Neuronal stem cell (in vitro differentiated cells): Measurements from ENCODE around the gene TPRN.

Experiments
- DNase-seq: peaks from one replicate; pipeline ENCODE4 v3.0.0-alpha.2; 2013; ENCODE audit warnings: low spot score
- H2AFZ ChIP-seq: one replicate; pipeline ENCODE4 v1.6.1; 2013; ENCODE audit warnings: mild to moderate bottlenecking, low read length, inconsistent platforms
- H2AK5ac ChIP-seq: 2 replicates; pipeline ENCODE4 v1.6.1; 2013; ENCODE audit warnings: low read depth, mild to moderate bottlenecking, inconsistent platforms, low read length, moderate library complexity, mixed read lengths
- H2BK120ac ChIP-seq: 2 replicates; pipeline ENCODE4 v1.6.1; 2013; ENCODE audit warnings: low read depth, mild to moderate bottlenecking, inconsistent platforms, low read length, moderate library complexity, mixed read lengths
- H2BK12ac ChIP-seq: one replicate; pipeline ENCODE4 v1.6.1; 2013; ENCODE audit warnings: low read length, inconsistent platforms
- H2BK15ac ChIP-seq: 2 replicates; pipeline ENCODE4 v1.6.1; 2013; ENCODE audit warnings: mild to moderate bottlenecking, low read length, inconsistent platforms, mixed read lengths
- H2BK5ac ChIP-seq: one replicate; pipeline ENCODE4 v1.6.1; 2013; ENCODE audit warnings: inconsistent platforms, mild to moderate bottlenecking, low read length, moderate library complexity
- H3K14ac ChIP-seq: one replicate; pipeline ENCODE4 v1.6.1; 2013; ENCODE audit warnings: low read length, inconsistent platforms
- H3K18ac ChIP-seq: 2 replicates; pipeline ENCODE4 v1.6.1; 2013; ENCODE audit warnings: low read length, inconsistent platforms
- H3K23ac ChIP-seq: 2 replicates; pipeline ENCODE4 v1.6.1; 2013; ENCODE audit warnings: low read depth, mild to moderate bottlenecking, mixed read lengths, low read length, inconsistent platforms; ENCODE audit not compliant: poor library complexity
- H3K27ac ChIP-seq: replicated peaks from 3 replicates; pipeline ENCODE4 v1.5.1; 2013; ENCODE audit warnings: low read length, inconsistent platforms
- H3K27me3 ChIP-seq, 3 experiments: 2 replicates each; pipeline ENCODE4 v1.6.1; 2013; ENCODE audit warnings: low read length in 3 of 3, mild to moderate bottlenecking in 2 of 3, inconsistent platforms in 1 of 3, low read depth in 1 of 3, mixed read lengths in 1 of 3, moderate library complexity in 1 of 3; ENCODE audit not compliant: control insufficient read depth in 3 of 3, insufficient read depth in 3 of 3
- H3K36me3 ChIP-seq, 2 donors: replicated peaks in 1 of 2; 2 replicates each; pipeline ENCODE4 v1.6.1; 2013; ENCODE audit warnings: low read length in 2 of 2; ENCODE audit not compliant: control insufficient read depth in 2 of 2, insufficient read depth in 2 of 2
- H3K4ac ChIP-seq: 2 replicates; pipeline ENCODE4 v1.6.1; 2013; ENCODE audit warnings: inconsistent platforms, mild to moderate bottlenecking, low read length, moderate library complexity
- H3K4me1 ChIP-seq, 2 donors: 1 replicate in 1 of 2; 2 replicates in 1 of 2; pipeline ENCODE4 v1.6.1; 2013; ENCODE audit warnings: low read length in 2 of 2, low read depth in 1 of 2; ENCODE audit not compliant: control insufficient read depth in 2 of 2, insufficient read depth in 1 of 2
- H3K4me2 ChIP-seq: one replicate; pipeline ENCODE4 v1.6.1; 2013; ENCODE audit warnings: mild to moderate bottlenecking, low read length, inconsistent platforms; ENCODE audit not compliant: insufficient read depth, poor library complexity, severe bottlenecking
- H3K4me3 ChIP-seq, 2 donors: 2 replicates each; pipeline ENCODE4 v1.5.1; 2013; ENCODE audit warnings: low read length in 2 of 2, mild to moderate bottlenecking in 2 of 2, inconsistent platforms in 1 of 2, moderate library complexity in 1 of 2
- H3K79me1 ChIP-seq: one replicate; pipeline ENCODE4 v1.6.1; 2013; ENCODE audit warnings: low read depth, mild to moderate bottlenecking, inconsistent platforms, low read length, moderate library complexity
- H3K9ac ChIP-seq: one replicate; pipeline ENCODE4 v1.6.1; 2013; ENCODE audit warnings: mild to moderate bottlenecking, low read depth, low read length, inconsistent platforms; ENCODE audit not compliant: poor library complexity
- H3K9me3 ChIP-seq, 2 donors: replicated peaks in 1 of 2; 2 replicates each; pipeline versions ENCODE3 to v1.6.1; 2013; ENCODE audit warnings: low read length in 2 of 2, mild to moderate bottlenecking in 2 of 2, inconsistent platforms in 1 of 2, low read depth in 1 of 2, mixed read lengths in 1 of 2, moderate library complexity in 1 of 2; ENCODE audit not compliant: control insufficient read depth in 2 of 2, insufficient read depth in 1 of 2
- H4K8ac ChIP-seq: one replicate; pipeline ENCODE4 v1.6.1; 2013; ENCODE audit warnings: low read depth, mild to moderate bottlenecking, inconsistent platforms, low read length, moderate library complexity
- H4K91ac ChIP-seq: one replicate; pipeline ENCODE4 v1.6.1; 2013; ENCODE audit warnings: low read length, low read depth, mild to moderate bottlenecking, inconsistent platforms; ENCODE audit not compliant: poor library complexity
- WGBS, 2 donors: extraction: QIAGEN DNeasy Blood & Tissue Kit; methylation state at CpG; one replicate each; pipeline ENCODE4 v1.1.7; 2013; ENCODE audit warnings: missing lambda C conversion rate in 2 of 2, mixed read lengths in 1 of 2; ENCODE audit not compliant: insufficient read length in 2 of 2, insufficient replicate concordance in 1 of 2; ENCODE audit errors: extremely low coverage in 2 of 2; 5-methylcytosine and 5-hydroxymethylcytosine counted together

TPRN gene

DNA sequence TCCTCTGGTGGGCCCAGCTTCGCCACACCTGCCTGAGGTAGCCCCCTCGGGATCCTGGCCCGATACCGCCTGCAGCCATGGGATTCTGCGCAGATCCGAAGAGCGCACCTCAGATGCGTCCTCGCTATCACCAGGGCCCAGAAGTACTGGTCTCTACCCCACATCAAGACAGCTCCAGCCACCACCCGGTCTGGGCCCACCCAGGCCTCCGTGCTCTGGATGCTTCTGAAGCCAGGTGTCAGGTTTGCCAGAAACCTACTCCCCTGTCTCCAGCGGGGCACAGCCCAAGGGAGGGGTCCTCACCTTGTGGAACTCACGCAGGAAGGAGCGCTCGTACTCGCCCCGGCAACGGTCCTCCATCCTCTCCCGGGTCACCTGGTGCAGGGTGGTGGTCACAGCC, 14.6 kb downstream of the TPRN start:
- H3K79me1 ChIP-seq = peaks cover 28% of the 10 kb centered on the region
- no peak overlapping the region for H3K4me2 ChIP-seq
- H3K4ac ChIP-seq = no peak overlapping the region
- no peak overlapping the region for H3K18ac ChIP-seq
- no peak overlapping the region for H2BK120ac ChIP-seq
- H2BK5ac ChIP-seq = no peak overlapping the region
- no peak overlapping the region for H2BK15ac ChIP-seq
- H4K91ac ChIP-seq = no peak overlapping the region
- no peak overlapping the region for H2AFZ ChIP-seq
- peaks cover 12 to 17% of the 10 kb centered on the region in 2 donors for H3K4me1 ChIP-seq
- no peak for DNase-seq
- peaks cover 0 to 2% (median 0%) of the 10 kb centered on the region in 3 experiments for H3K27me3 ChIP-seq
- H3K9me3 ChIP-seq = no peaks in the 10 kb centered on the region
- H3K9ac ChIP-seq = no peak overlapping the region
- H4K8ac ChIP-seq = no peak overlapping the region
- H3K14ac ChIP-seq = no peak overlapping the region
- H3K27ac ChIP-seq = no peak overlapping the region
- no peak overlapping the region for H2BK12ac ChIP-seq
- WGBS, 2 donors = no CpG with 5 or more reads among the region's 19 CpGs
- peak overlapping the region; percentile 65 for H3K23ac ChIP-seq
- no peak overlapping the region for H2AK5ac ChIP-seq
- no peak overlapping the region for H3K4me3 ChIP-seq
- H3K36me3 ChIP-seq = peaks cover 35 to 68% of the 10 kb centered on the region in 2 donors

DNA sequence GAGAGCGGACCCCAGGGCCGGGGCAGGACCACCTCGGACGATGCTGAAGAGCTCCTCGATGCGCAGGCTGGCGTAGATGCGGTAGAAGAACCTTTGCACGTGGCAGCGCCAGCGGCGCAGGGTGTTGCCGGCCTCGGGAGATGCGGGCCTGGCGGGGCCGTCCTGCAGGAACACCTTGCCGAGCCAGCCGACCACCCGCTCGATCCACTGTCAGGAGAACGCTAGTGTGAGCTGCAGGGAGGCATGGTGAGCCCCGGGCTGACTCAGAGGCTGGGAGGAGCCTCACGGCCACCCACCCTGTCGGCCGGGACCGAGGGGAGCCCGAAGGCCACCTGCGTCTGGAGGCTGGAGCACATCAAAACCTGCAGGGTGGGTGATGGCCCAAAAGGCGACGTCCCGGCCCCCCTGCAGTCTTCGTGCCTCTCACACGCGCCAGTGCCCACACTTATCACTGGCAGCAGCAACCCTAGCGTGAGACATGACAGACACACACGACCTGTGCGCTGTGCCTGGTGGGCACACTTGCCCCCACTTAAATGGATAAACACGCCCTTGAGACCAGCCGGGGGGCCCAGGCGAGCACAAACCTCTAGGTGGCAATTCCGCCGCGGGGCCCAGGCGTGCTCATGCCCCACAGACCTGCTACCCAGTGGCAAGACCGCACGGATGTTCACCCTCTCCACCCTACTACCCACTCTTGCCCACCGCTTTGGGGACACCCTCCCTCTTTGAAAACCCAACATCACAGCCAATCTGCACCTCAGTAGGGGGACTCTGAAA, 15.5 kb downstream of the TPRN start:
- Histone ChIP-seq H3K9ac (no peak overlapping the region), H3K4me3 (no peak overlapping the region), H3K23ac (peak overlapping the region; percentile 65), H4K8ac (no peak overlapping the region), H3K4ac (no peak overlapping the region), H3K4me1 (peaks cover 12 to 17% of the 10 kb centered on the region in 2 donors), H3K27ac (no peak overlapping the region), H2AK5ac (no peak overlapping the region), H2BK5ac (no peak overlapping the region), H4K91ac (no peak overlapping the region), H2BK120ac (no peak overlapping the region), H3K14ac (no peak overlapping the region), H3K9me3 (no peaks in the 10 kb centered on the region), H3K36me3 (peaks cover 36 to 68% of the 10 kb centered on the region in 2 donors), H2AFZ (no peak overlapping the region), H2BK15ac (no peak overlapping the region), H2BK12ac (no peak overlapping the region), H3K79me1 (peaks cover 31% of the 10 kb centered on the region), H3K18ac (no peak overlapping the region), H3K27me3 (peaks cover 0 to 2% (median 0%) of the 10 kb centered on the region in 3 experiments), H3K4me2 (no peak overlapping the region)
- WGBS, 2 donors = no CpG with 5 or more reads among the region's 48 CpGs
- no peak for DNase-seq

DNA sequence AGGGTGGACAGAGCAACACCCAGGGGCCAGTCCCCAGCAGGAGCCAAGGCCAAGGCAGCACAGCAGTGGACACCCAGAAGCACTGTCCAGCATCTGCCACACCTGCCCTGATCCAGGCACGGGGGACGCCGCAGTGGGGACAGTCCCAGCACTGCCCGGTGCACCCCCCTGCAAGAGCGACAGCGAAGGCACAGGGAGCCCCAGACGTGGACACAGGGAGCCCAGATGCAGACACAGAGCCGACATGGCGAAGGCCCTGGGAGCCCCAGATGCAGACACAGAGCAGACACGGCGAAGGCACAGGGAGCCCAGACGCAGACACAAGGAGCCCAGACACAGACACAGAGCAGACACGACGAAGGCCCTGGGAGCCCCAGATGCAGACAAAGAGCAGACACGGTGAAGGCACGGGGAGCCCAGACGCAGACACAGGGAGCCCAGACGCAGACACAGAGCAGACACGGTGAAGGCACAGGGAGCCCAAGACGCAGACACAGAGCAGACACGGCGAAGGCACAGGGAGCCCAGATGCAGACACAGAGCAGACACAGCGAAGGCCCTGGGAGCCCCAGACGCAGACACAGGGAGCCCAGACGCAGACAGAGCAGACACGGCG, 16.5 kb downstream of the TPRN start:
- Histone ChIP-seq H3K27me3 (peaks cover 0 to 2% (median 0%) of the 10 kb centered on the region in 3 experiments), H3K4me3 (no peak overlapping the region), H2AFZ (no peak overlapping the region), H3K18ac (no peak overlapping the region), H3K9ac (no peak overlapping the region), H3K27ac (no peak overlapping the region), H3K9me3 (no peaks in the 10 kb centered on the region), H2AK5ac (no peak overlapping the region), H4K8ac (no peak overlapping the region), H3K23ac (peak overlapping the region; percentile 43), H3K36me3 (peaks cover 34 to 74% of the 10 kb centered on the region in 2 donors), H2BK120ac (no peak overlapping the region), H3K4me2 (no peak overlapping the region), H3K79me1 (peaks cover 28% of the 10 kb centered on the region), H2BK12ac (no peak overlapping the region), H2BK15ac (no peak overlapping the region), H3K4me1 (peaks cover 8% of the 10 kb centered on the region in 2 donors), H3K14ac (no peak overlapping the region), H3K4ac (no peak overlapping the region), H2BK5ac (no peak overlapping the region), H4K91ac (no peak overlapping the region)
- no peak for DNase-seq
- no CpG with 5 or more reads among the region's 27 CpGs for WGBS, 2 donors

- Histone ChIP-seq H2BK120ac (no peak overlapping the region), H3K36me3 (peaks cover 34 to 79% of the 10 kb centered on the region in 2 donors), H3K18ac (no peak overlapping the region), H3K14ac (no peak overlapping the region), H3K4me2 (no peak overlapping the region), H3K23ac (no peak overlapping the region), H4K8ac (no peak overlapping the region), H4K91ac (no peak overlapping the region), H2AFZ (no peak overlapping the region), H3K79me1 (peaks cover 19% of the 10 kb centered on the region), H2BK5ac (no peak overlapping the region), H3K27ac (no peak overlapping the region), H2BK15ac (no peak overlapping the region), H3K27me3 (no peaks in the 10 kb centered on the region), H3K9ac (no peak overlapping the region), H2AK5ac (no peak overlapping the region), H3K9me3 (no peaks in the 10 kb centered on the region), H3K4me1 (peaks cover 6% of the 10 kb centered on the region in 2 donors), H3K4ac (no peak overlapping the region), H3K4me3 (peak overlapping the region in 1 of 2 donors; percentile 53), H2BK12ac (no peak overlapping the region)
- no CpG with 5 or more reads among the region's 17 CpGs for WGBS, 2 donors
- DNase-seq = no peak
Observed at GRCh38 chr9:137182836-137183235, 17.7 kb downstream of the TPRN start.
